ENCODE data around the gene VGF.
A peak's percentile ranks its signal among the peaks of the same experiment; 100 is the strongest.

The VGF gene

GRCh38 chr7:101169110-101169837, 3.9 kb upstream of the VGF start (continued):
- no peak; the same call in 1 of the 2 replicates for TF ChIP-seq KLF16 (tag by site-specific recombination; IDR thresholded peaks at IDR 0.05)
- 0 out of 2 replicates have a peak, but pooled peaks have one; percentile 9 for TF ChIP-seq ZNF623 (tag by site-specific recombination; IDR thresholded peaks at IDR 0.05)
- TF ChIP-seq ZNF514 (tag by site-specific recombination; IDR thresholded peaks at IDR 0.05): no peak
- TF ChIP-seq HOXA7 (CRISPR knock-in tag; IDR thresholded peaks at IDR 0.05; ENCODE audit: borderline replicate concordance): no peak
- no peak for TF ChIP-seq ATF2 (tag by site-specific recombination; IDR thresholded peaks at IDR 0.05; ENCODE audit: low read depth)
- TF ChIP-seq CTCF (tag by site-specific recombination; IDR thresholded peaks at IDR 0.05): no peak
- peak; percentile 83 for TF ChIP-seq KLF1 (tag by site-specific recombination; IDR thresholded peaks at IDR 0.05)
- no peak for TF ChIP-seq ZSCAN16 (tag by site-specific recombination; IDR thresholded peaks at IDR 0.05)
- TF ChIP-seq ZNF704 (tag by site-specific recombination; IDR thresholded peaks at IDR 0.05): no peak
- TF ChIP-seq ZNF488 (tag by site-specific recombination; IDR thresholded peaks at IDR 0.05): 0 out of 2 replicates have a peak, but pooled peaks have one; percentile 54
- TF ChIP-seq ZNF48 (tag by site-specific recombination; IDR thresholded peaks at IDR 0.05): peak; percentile 87; the same call in 1 of the 2 replicates
- TF ChIP-seq ZNF768 (tag by site-specific recombination; IDR thresholded peaks at IDR 0.05): no peak
- TF ChIP-seq ZNF148 (tag by site-specific recombination; IDR thresholded peaks at IDR 0.05; ENCODE audit: borderline replicate concordance): peak; percentile 37
- TF ChIP-seq AEBP2 (tag by site-specific recombination; IDR thresholded peaks at IDR 0.05; ENCODE audit: borderline replicate concordance): no peak
- TF ChIP-seq ZNF654 (tag by site-specific recombination; IDR thresholded peaks at IDR 0.05; ENCODE audit: low read depth): no peak; the same call in 1 of the 2 replicates
- 0 out of 2 replicates have a peak, but pooled peaks have one; percentile 42 for TF ChIP-seq ZNF146 (tag by site-specific recombination; IDR thresholded peaks at IDR 0.05)
- no peak for TF ChIP-seq ZBTB8A (tag by site-specific recombination; IDR thresholded peaks at IDR 0.05)
- peak; percentile 83 for TF ChIP-seq HIC1 (tag by site-specific recombination; IDR thresholded peaks at IDR 0.05)
- TF ChIP-seq ZNF335 (tag by site-specific recombination; conservative IDR thresholded peaks at IDR 0.05): peak; percentile 50

Data from HEK293 (cell line).